ENCODE results near the gene ATXN1.

- no peak for TF ChIP-seq CTCF (IDR thresholded peaks at IDR 0.05)
- no peak for TF ChIP-seq EP300 (IDR thresholded peaks at IDR 0.05)
- TF ChIP-seq POLR2AphosphoS5 (IDR thresholded peaks at IDR 0.05) = no peak
- no peak for TF ChIP-seq POLR2A (IDR thresholded peaks at IDR 0.05; ENCODE audit: low read depth)
Measured at GRCh38 chr6:16602035-16602434, 159.2 kb downstream of the ATXN1 start.
